ENCODE results near the gene XKR7. TPM values are rescaled to one million over a fixed set of nuclear protein-coding genes. Genes with fewer than 3 reads are reported as not detected.

The XKR7 gene
- total RNA-seq, 1 donor from 2014 or later = 0.07 TPM

GRCh38 chr20:32034581-32035425 lies 66.9 kb downstream of the XKR7 start:
- DNase-seq (ENCODE audit: low spot score) = peak; percentile 32
- H3K4me3 Mint-ChIP-seq = no peak overlapping the region

GRCh38 chr20:32035426-32035779 lies 67.5 kb downstream of the XKR7 start:
- TF ChIP-seq EZH2phosphoT487 (IDR thresholded peaks at IDR 0.05) (no peak), EZH2 (IDR thresholded peaks at IDR 0.05) (no peak), CTCF (IDR thresholded peaks at IDR 0.05) (no peak)
- no peak overlapping the region for H3K4me2 ChIP-seq
- H2AFZ ChIP-seq (replicated peaks) = no peak overlapping the region
- no peaks in the 10 kb centered on the region for H3K79me2 ChIP-seq (ENCODE audit: low read depth)
- peaks cover 4% of the 10 kb centered on the region for H4K20me1 ChIP-seq (ENCODE audit: low read depth)
- no peaks in the 10 kb centered on the region for H3K9me3 ChIP-seq (ENCODE audit: low read depth)
- peaks cover 46% of the 10 kb centered on the region for H3K27me3 ChIP-seq
- H3F3A ChIP-seq (ENCODE audit: low read depth) = no peaks in the 10 kb centered on the region
- no peaks in the 10 kb centered on the region for H3K4me1 Mint-ChIP-seq
- H3K36me3 Mint-ChIP-seq = no peaks in the 10 kb centered on the region
- no peak overlapping the region for H3K27ac Mint-ChIP-seq
- no peak overlapping the region for H3K4me3 ChIP-seq
- peaks cover 6% of the 10 kb centered on the region for H3K4me1 ChIP-seq
- peaks cover 16% of the 10 kb centered on the region for H3K27me3 Mint-ChIP-seq (ENCODE audit: insufficient read depth, low read depth)
- H3K9ac ChIP-seq = no peak overlapping the region
- DNase-seq (ENCODE audit: low spot score) = no peak
- no peak overlapping the region for H3K27ac ChIP-seq
- H3K36me3 ChIP-seq = no peaks in the 10 kb centered on the region
- no peaks in the 10 kb centered on the region for H3K9me3 Mint-ChIP-seq
- no peak overlapping the region for H3K4me3 Mint-ChIP-seq

More at GRCh38 chr20:32034581-32035425, 66.9 kb downstream of the XKR7 start:
- TF ChIP-seq CTCF (IDR thresholded peaks at IDR 0.05) (peak; percentile 34), EZH2 (IDR thresholded peaks at IDR 0.05) (no peak)
- Histone ChIP-seq H4K20me1 (ENCODE audit: low read depth) (peaks cover 4% of the 10 kb centered on the region), H3K27me3 (peaks cover 52% of the 10 kb centered on the region), H3K9ac (no peak overlapping the region), H3K4me3 (no peak overlapping the region), H3K4me1 (peaks cover under 1% of the 10 kb centered on the region), H3F3A (ENCODE audit: low read depth) (peaks cover 3% of the 10 kb centered on the region), H3K79me2 (ENCODE audit: low read depth) (no peaks in the 10 kb centered on the region), H3K4me2 (no peak overlapping the region), H3K36me3 (no peaks in the 10 kb centered on the region), H3K9me3 (ENCODE audit: low read depth) (no peaks in the 10 kb centered on the region), H3K27ac (no peak overlapping the region), H2AFZ (replicated peaks) (no peak overlapping the region)
- no peaks in the 10 kb centered on the region for H3K36me3 Mint-ChIP-seq
- peaks cover 3% of the 10 kb centered on the region for H3K4me1 Mint-ChIP-seq
- H3K9me3 Mint-ChIP-seq = no peaks in the 10 kb centered on the region
- H3K27ac Mint-ChIP-seq = no peak overlapping the region
- peaks cover 18% of the 10 kb centered on the region for H3K27me3 Mint-ChIP-seq (ENCODE audit: insufficient read depth, low read depth)

GRCh38 chr20:32036252-32036651 lies 68.3 kb downstream of the XKR7 start:
- H3K4me3 ChIP-seq = no peak overlapping the region
- H3K27me3 ChIP-seq = peaks cover 37% of the 10 kb centered on the region
- no peaks in the 10 kb centered on the region for H3K9me3 ChIP-seq (ENCODE audit: low read depth)
- H3K9ac ChIP-seq = no peak overlapping the region
- H3K79me2 ChIP-seq (ENCODE audit: low read depth) = no peaks in the 10 kb centered on the region
- H3K4me3 Mint-ChIP-seq = no peak overlapping the region
- peaks cover 4% of the 10 kb centered on the region for H4K20me1 ChIP-seq (ENCODE audit: low read depth)
- peaks cover 9% of the 10 kb centered on the region for H3K4me1 ChIP-seq
- H3K9me3 Mint-ChIP-seq = no peaks in the 10 kb centered on the region
- no peak overlapping the region for H2AFZ ChIP-seq (replicated peaks)
- H3K27ac Mint-ChIP-seq = no peak overlapping the region
- no peaks in the 10 kb centered on the region for H3F3A ChIP-seq (ENCODE audit: low read depth)
- no peaks in the 10 kb centered on the region for H3K36me3 Mint-ChIP-seq
- H3K4me1 Mint-ChIP-seq = peaks cover 3% of the 10 kb centered on the region
- peaks cover 16% of the 10 kb centered on the region for H3K27me3 Mint-ChIP-seq (ENCODE audit: insufficient read depth, low read depth)
- no peak overlapping the region for H3K27ac ChIP-seq
- no peak overlapping the region for H3K4me2 ChIP-seq
- H3K36me3 ChIP-seq = no peaks in the 10 kb centered on the region
- DNase-seq (ENCODE audit: low spot score) = no peak
- no peak for TF ChIP-seq EZH2 (IDR thresholded peaks at IDR 0.05)
- no peak for TF ChIP-seq EZH2phosphoT487 (IDR thresholded peaks at IDR 0.05)
- no peak for TF ChIP-seq CTCF (IDR thresholded peaks at IDR 0.05)

All from neural progenitor cell (in vitro differentiated cells).